Neuron (in vitro differentiated cells): Measurements from ENCODE around the gene BTNL8.

Source experiments
- H2AFZ ChIP-seq: one replicate; pipeline ENCODE4 v1.6.1; 2013; ENCODE audit warnings: low read depth, mild to moderate bottlenecking, inconsistent platforms, low read length, moderate library complexity
- H3K27me3 ChIP-seq: one replicate; pipeline ENCODE4 v1.6.1; 2013; ENCODE audit warnings: low read length; ENCODE audit not compliant: insufficient read depth
- H3K36me3 ChIP-seq: one replicate; pipeline ENCODE4 v1.6.1; 2013; ENCODE audit warnings: low read length; ENCODE audit not compliant: insufficient read depth
- H3K4me1 ChIP-seq: one replicate; pipeline ENCODE4 v1.6.1; 2013; ENCODE audit warnings: low read length; ENCODE audit not compliant: insufficient read depth
- H3K4me3 ChIP-seq: 2 replicates; pipeline ENCODE4 v1.5.1; 2013; ENCODE audit warnings: mild to moderate bottlenecking, low read length, moderate library complexity
- H3K9me3 ChIP-seq: one replicate; pipeline ENCODE4 v1.6.1; 2013; ENCODE audit warnings: low read length

The BTNL8 gene

GRCh38 chr5:180990086-180990881 is 91.3 kb downstream of the BTNL8 start:
- no peaks in the 10 kb centered on the region for H3K4me1 ChIP-seq
- H3K36me3 ChIP-seq = no peaks in the 10 kb centered on the region
- no peak overlapping the region for H3K4me3 ChIP-seq
- H3K27me3 ChIP-seq = no peaks in the 10 kb centered on the region
- H2AFZ ChIP-seq = no peak overlapping the region
- H3K9me3 ChIP-seq = no peaks in the 10 kb centered on the region

GRCh38 chr5:180990882-180991242 is 91.9 kb downstream of the BTNL8 start:
- H2AFZ ChIP-seq = no peak overlapping the region
- no peaks in the 10 kb centered on the region for H3K4me1 ChIP-seq
- no peak overlapping the region for H3K4me3 ChIP-seq
- H3K36me3 ChIP-seq = no peaks in the 10 kb centered on the region
- H3K9me3 ChIP-seq = no peaks in the 10 kb centered on the region
- no peaks in the 10 kb centered on the region for H3K27me3 ChIP-seq
